ENCODE data around the gene ST6GAL2.

The ST6GAL2 gene

GRCh38 chr2:106863387-106863786, 22.6 kb downstream of the ST6GAL2 start:
- no peak for DNase-seq

- no peak for DNase-seq
Observed at GRCh38 chr2:106859498-106859897, 26.5 kb downstream of the ST6GAL2 start.

- DNase-seq = no peak
Observed at GRCh38 chr2:106858810-106859209, 27.2 kb downstream of the ST6GAL2 start.

- DNase-seq = no peak
Observed at GRCh38 chr2:106857882-106858478, 28.0 kb downstream of the ST6GAL2 start.

- no peak for DNase-seq
Observed at GRCh38 chr2:106853631-106854030, 32.3 kb downstream of the ST6GAL2 start.

- DNase-seq = no peak
Observed at GRCh38 chr2:106851881-106852501, 34.0 kb downstream of the ST6GAL2 start.

GRCh38 chr2:106851087-106851874, 34.7 kb downstream of the ST6GAL2 start:
- DNase-seq = no peak

GRCh38 chr2:106849253-106849652, 36.7 kb downstream of the ST6GAL2 start:
- no peak for DNase-seq

- DNase-seq = no peak
Observed at GRCh38 chr2:106847366-106847765, 38.6 kb downstream of the ST6GAL2 start.

- no peak for DNase-seq
Observed at GRCh38 chr2:106845716-106846115, 40.3 kb downstream of the ST6GAL2 start.

GRCh38 chr2:106843910-106844250, 42.1 kb downstream of the ST6GAL2 start:
- DNase-seq = no peak

- DNase-seq = no peak
Observed at GRCh38 chr2:106843001-106843909, 42.7 kb downstream of the ST6GAL2 start.

- no peak for DNase-seq
Observed at GRCh38 chr2:106841886-106842645, 43.9 kb downstream of the ST6GAL2 start.

GRCh38 chr2:106840818-106841217, 45.1 kb downstream of the ST6GAL2 start:
- no peak for DNase-seq

GRCh38 chr2:106839849-106840595, 45.9 kb downstream of the ST6GAL2 start:
- no peak for DNase-seq

- no peak for DNase-seq
Observed at GRCh38 chr2:106833256-106833655, 52.7 kb downstream of the ST6GAL2 start.

GRCh38 chr2:106831816-106832569, 54.0 kb downstream of the ST6GAL2 start:
- no peak for DNase-seq

GRCh38 chr2:106831241-106831640, 54.7 kb downstream of the ST6GAL2 start:
- no peak for DNase-seq

- no peak for DNase-seq
Observed at GRCh38 chr2:106830191-106830590, 55.8 kb downstream of the ST6GAL2 start.

GRCh38 chr2:106828119-106828518, 57.8 kb downstream of the ST6GAL2 start:
- DNase-seq = no peak

- no peak for DNase-seq
Observed at GRCh38 chr2:106827158-106827557, 58.8 kb downstream of the ST6GAL2 start.
